ENCODE results near the gene ZNF45. TPM values are rescaled to one million over a fixed set of nuclear protein-coding genes. Genes with fewer than 3 reads are reported as not detected.

The ZNF45 gene
- total and polyA plus RNA-seq, 2 of the 13 experiments (the other 11 are each of a cell fraction or from before 2014, with no cell fraction given) = 2.4 to 11.3 TPM

- TF ChIP-seq, protein P1, sequence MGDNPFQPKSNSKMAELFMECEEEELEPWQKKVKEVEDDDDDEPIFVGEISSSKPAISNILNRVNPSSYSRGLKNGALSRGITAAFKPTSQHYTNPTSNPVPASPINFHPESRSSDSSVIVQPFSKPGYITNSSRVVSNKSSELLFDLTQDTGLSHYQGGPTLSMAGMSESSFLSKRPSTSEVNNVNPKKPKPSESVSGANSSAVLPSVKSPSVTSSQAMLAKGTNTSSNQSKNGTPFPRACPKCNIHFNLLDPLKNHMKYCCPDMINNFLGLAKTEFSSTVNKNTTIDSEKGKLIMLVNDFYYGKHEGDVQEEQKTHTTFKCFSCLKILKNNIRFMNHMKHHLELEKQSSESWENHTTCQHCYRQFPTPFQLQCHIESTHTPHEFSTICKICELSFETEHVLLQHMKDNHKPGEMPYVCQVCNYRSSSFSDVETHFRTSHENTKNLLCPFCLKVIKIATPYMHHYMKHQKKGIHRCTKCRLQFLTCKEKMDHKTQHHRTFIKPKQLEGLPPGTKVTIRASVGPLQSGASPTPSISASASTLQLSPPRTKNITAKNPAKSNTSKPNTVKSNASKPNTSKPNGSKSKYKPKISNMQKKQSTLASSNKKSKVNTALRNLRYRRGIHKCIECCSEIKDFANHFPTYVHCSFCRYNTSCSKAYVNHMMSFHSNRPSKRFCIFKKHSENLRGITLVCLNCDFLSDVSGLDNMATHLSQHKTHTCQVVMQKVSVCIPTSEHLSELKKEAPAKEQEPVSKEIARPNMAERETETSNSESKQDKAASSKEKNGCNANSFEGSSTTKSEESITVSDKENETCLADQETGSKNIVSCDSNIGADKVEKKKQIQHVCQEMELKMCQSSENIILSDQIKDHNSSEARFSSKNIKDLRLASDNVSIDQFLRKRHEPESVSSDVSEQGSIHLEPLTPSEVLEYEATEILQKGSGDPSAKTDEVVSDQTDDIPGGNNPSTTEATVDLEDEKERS (CRISPR knock-in tag; IDR thresholded peaks at IDR 0.05) = peak; percentile 90; the same call in 1 of the 2 replicates
- TF ChIP-seq MXI1 (IDR thresholded peaks at IDR 0.05; ENCODE audit: borderline replicate concordance, low read depth, low read length) (no peak; the same call in 2 of the 3 replicates), PAF1 (CRISPR knock-in tag; IDR thresholded peaks at IDR 0.05) (no peak), ZFP90 (CRISPR knock-in tag; IDR thresholded peaks at IDR 0.05; ENCODE audit: borderline replicate concordance) (peak; percentile 62; the same call in 1 of the 2 replicates), ZNF362 (CRISPR knock-in tag; IDR thresholded peaks at IDR 0.05; ENCODE audit: borderline replicate concordance) (no peak), ZNF557 (CRISPR knock-in tag; IDR thresholded peaks at IDR 0.05) (0 out of 2 replicates have a peak, but pooled peaks have one; percentile 27), NFE2 (CRISPR knock-in tag; IDR thresholded peaks at IDR 0.05) (no peak), PHB2 (IDR thresholded peaks at IDR 0.05; ENCODE audit: partially characterized antibody) (no peak), HMGXB4 (CRISPR knock-in tag; IDR thresholded peaks at IDR 0.05; ENCODE audit: borderline replicate concordance in 1 of 2, low read depth in 1 of 2) (0 out of 4 replicates have a peak, but pooled peaks of 1 of the 2 experiments have one; percentile 19), ZNF205 (CRISPR knock-in tag; IDR thresholded peaks at IDR 0.05) (no peak), KMT2A (CRISPR knock-in tag; IDR thresholded peaks at IDR 0.05) (peak; percentile 32; the same call in 1 of the 2 replicates), GLI4 (CRISPR knock-in tag; IDR thresholded peaks at IDR 0.05; ENCODE audit: borderline replicate concordance) (no peak), HCFC1 (IDR thresholded peaks at IDR 0.05; ENCODE audit: low read depth, low read length) (peak; percentile 80), THRA (CRISPR knock-in tag; IDR thresholded peaks at IDR 0.05; ENCODE audit: borderline replicate concordance) (no peak), SOX13 (IDR thresholded peaks at IDR 0.05) (no peak), SOX13 (CRISPR knock-in tag; conservative IDR thresholded peaks at IDR 0.05 in 1 of 2, IDR thresholded peaks at IDR 0.05 in 1 of 2) (no peak), NR2F2 (IDR thresholded peaks at IDR 0.05; ENCODE audit: borderline replicate concordance, low read depth) (no peak), U2AF1 (optimal IDR thresholded peaks at IDR 0.05; ENCODE audit: low read depth, low read length) (no peak), ZNF704 (CRISPR knock-in tag; IDR thresholded peaks at IDR 0.05; ENCODE audit: borderline replicate concordance) (no peak)
Measured at GRCh38 chr19:43901395-43902390, 33.4 kb downstream of the ZNF45 start (continued).
